Retinal pigment epithelial cell (primary cell): ENCODE measurements around the gene SSTR3.
"Not testable (repeated sequence)": the region's sequence is repeated elsewhere in the genome, so short reads cannot be mapped to it uniquely, and the experiment has no call there.

Experiments
- DNase-seq: peaks from one replicate; pipeline ENCODE4 v3.0.0-alpha.2; 2010; ENCODE audit warnings: low read depth
- H3K4me3 ChIP-seq: 2 replicates; pipeline ENCODE4 v1.5.1; 2011; ENCODE audit warnings: mild to moderate bottlenecking, low read length, control low read depth, moderate library complexity
- TF ChIP-seq, protein P1 (sequence below): conservative IDR thresholded peaks from 2 replicates; pipeline ENCODE4 v1.5.1; 2011; ENCODE audit warnings: low read depth, low read length, control low read depth, inconsistent platforms

SSTR3 gene

GRCh38 chr22:37176464-37177061, 35.7 kb downstream of the SSTR3 start:
- H3K4me3 ChIP-seq, result no peak overlapping the region
- peak; percentile 93 for DNase-seq
- TF ChIP-seq, protein P1, sequence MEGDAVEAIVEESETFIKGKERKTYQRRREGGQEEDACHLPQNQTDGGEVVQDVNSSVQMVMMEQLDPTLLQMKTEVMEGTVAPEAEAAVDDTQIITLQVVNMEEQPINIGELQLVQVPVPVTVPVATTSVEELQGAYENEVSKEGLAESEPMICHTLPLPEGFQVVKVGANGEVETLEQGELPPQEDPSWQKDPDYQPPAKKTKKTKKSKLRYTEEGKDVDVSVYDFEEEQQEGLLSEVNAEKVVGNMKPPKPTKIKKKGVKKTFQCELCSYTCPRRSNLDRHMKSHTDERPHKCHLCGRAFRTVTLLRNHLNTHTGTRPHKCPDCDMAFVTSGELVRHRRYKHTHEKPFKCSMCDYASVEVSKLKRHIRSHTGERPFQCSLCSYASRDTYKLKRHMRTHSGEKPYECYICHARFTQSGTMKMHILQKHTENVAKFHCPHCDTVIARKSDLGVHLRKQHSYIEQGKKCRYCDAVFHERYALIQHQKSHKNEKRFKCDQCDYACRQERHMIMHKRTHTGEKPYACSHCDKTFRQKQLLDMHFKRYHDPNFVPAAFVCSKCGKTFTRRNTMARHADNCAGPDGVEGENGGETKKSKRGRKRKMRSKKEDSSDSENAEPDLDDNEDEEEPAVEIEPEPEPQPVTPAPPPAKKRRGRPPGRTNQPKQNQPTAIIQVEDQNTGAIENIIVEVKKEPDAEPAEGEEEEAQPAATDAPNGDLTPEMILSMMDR, result peak; percentile 2

DNA sequence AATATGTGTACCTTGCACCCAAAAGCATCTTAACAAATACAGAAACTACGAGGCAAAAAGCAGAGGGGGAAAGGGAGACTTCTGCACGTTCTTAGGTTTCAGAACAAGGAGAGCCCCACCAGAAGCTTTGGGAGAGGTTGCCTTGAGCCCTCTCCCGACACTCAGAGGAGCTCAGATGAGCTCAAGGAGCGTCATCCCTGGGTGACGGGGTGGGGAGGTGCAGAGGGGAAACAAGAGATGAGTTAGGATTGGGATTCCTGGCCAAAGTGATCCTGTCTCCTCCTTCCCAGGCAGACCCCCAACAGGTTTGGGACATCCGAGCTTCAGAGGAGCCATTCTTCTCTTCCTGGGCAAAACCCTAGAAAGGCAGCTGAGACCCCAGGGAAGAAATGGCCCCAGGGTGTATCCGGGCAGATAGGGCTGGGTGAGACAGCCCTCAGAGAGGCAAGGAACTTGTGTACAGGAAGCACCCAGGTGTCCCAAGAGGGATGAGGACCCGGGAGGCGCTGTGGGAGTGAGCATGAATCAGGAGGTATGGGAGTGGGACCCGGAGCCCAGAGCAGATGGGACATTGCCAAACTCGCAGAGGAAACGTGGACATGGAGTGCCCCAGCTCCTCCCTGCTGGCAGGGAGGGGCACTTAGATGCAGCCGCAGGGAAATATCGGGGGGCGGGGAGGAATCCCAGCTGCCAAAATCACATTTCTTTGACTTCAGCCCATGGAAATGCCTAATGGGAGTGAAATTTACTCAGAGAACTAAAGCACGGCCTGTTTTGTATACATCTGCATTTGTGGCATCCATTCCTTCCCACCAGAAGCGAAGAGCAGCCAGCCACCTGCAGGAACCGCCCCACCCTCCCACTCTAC, 36.6 kb downstream of the SSTR3 start:
- no peak for DNase-seq
- H3K4me3 ChIP-seq, result no peak overlapping the region
- TF ChIP-seq, protein P1, result no peak

DNA sequence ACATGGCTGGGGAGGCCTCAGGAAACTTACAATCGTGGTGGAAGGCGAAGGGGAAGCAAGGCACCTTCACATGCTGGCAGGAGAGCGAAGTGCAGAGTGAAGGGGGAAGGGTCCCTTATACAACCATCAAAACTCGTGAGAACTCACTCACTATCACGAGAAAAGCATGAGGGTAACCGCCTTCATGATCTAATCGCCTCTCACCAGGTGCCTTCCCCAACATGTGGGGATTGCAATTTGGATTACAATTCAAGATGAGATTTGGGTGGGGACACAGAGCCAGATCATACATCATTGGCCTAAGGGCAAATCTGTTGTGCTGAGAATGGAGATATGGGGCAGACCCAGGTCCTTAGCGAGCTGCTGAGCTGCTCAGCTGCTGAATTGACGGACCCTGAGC, 37.3 kb downstream of the SSTR3 start:
- no peak for DNase-seq
- no peak overlapping the region for H3K4me3 ChIP-seq
- TF ChIP-seq, protein P1, result no peak

GRCh38 chr22:37173709-37174108, 38.6 kb downstream of the SSTR3 start:
- DNase-seq, result no peak
- no peak overlapping the region for H3K4me3 ChIP-seq
- TF ChIP-seq, protein P1, result no peak

- H3K4me3 ChIP-seq, result no peak overlapping the region
- no peak for DNase-seq
- TF ChIP-seq, protein P1, result no peak
These were observed 39.7 kb downstream of the SSTR3 start for GRCh38 chr22:37172266-37173245.

DNA sequence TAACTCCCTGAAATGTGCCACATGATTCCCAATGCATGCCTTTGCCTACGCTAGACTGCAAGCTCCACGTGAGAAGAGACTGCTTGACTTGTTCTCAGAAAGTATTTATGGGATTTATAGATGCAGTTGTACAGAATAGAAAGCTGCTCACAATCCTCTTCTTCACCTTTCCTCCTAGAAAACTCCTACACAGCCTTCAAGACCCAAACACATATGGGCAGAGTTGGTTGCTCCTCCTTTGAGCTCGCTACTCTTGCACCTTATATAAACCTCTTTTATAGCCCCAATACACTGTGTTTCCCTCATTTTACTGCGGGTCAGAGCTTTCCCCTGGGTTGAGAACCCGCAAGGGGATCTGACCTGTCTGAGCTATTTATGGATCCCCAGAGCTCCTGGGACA, 40.6 kb downstream of the SSTR3 start:
- TF ChIP-seq, protein P1, result no peak
- no peak overlapping the region for H3K4me3 ChIP-seq
- DNase-seq, result no peak

- H3K4me3 ChIP-seq, DNase-seq: not testable (repeated sequence)
These were observed 41.4 kb downstream of the SSTR3 start for GRCh38 chr22:37170689-37171405.
